IPS-20b (cell line): ENCODE data around the gene SULT1A3.
"Not testable (repeated sequence)": the region's sequence is repeated elsewhere in the genome, so short reads cannot be mapped to it uniquely, and the experiment has no call there.

ENCODE experiments used
- H3K27ac ChIP-seq: one replicate; pipeline ENCODE4 v1.5.1; 2013; ENCODE audit warnings: low read length
- H3K27me3 ChIP-seq: 2 replicates; pipeline ENCODE4 v1.6.1; 2013; ENCODE audit warnings: mild to moderate bottlenecking, low read length, inconsistent platforms; ENCODE audit not compliant: insufficient read depth
- H3K36me3 ChIP-seq: 2 replicates; pipeline ENCODE4 v1.6.1; 2013; ENCODE audit warnings: low read depth, mild to moderate bottlenecking, inconsistent platforms, low read length, moderate library complexity; ENCODE audit not compliant: insufficient read depth
- H3K4me1 ChIP-seq: 2 replicates; pipeline ENCODE4 v1.6.1; 2013; ENCODE audit warnings: mild to moderate bottlenecking, control low read depth, inconsistent platforms, low read length, moderate library complexity; ENCODE audit not compliant: insufficient read depth
- H3K4me3 ChIP-seq: 2 replicates; pipeline ENCODE4 v1.5.1; 2013; ENCODE audit warnings: mild to moderate bottlenecking, low read length, inconsistent platforms
- H3K9ac ChIP-seq: 2 replicates; pipeline ENCODE4 v1.6.1; 2013; ENCODE audit warnings: low read depth, mild to moderate bottlenecking, inconsistent platforms, low read length, moderate library complexity
- H3K9me3 ChIP-seq: 2 replicates; pipeline ENCODE4 v1.6.1; 2013; ENCODE audit warnings: mild to moderate bottlenecking, low read depth, low read length, inconsistent platforms; ENCODE audit not compliant: insufficient read depth

SULT1A3 gene

GRCh38 chr16:30211414-30211813 is 12.4 kb downstream of the SULT1A3 start:
- not testable (repeated sequence) for H3K27me3 ChIP-seq, H3K4me3 ChIP-seq, H3K9ac ChIP-seq, H3K36me3 ChIP-seq, H3K27ac ChIP-seq, H3K9me3 ChIP-seq, H3K4me1 ChIP-seq

GRCh38 chr16:30217082-30217481 is 18.0 kb downstream of the SULT1A3 start:
- not testable (repeated sequence) for H3K36me3 ChIP-seq, H3K9me3 ChIP-seq, H3K27me3 ChIP-seq, H3K4me3 ChIP-seq, H3K27ac ChIP-seq, H3K9ac ChIP-seq, H3K4me1 ChIP-seq

- H3K9me3 ChIP-seq, H3K9ac ChIP-seq, H3K36me3 ChIP-seq, H3K27ac ChIP-seq, H3K4me3 ChIP-seq, H3K27me3 ChIP-seq, H3K4me1 ChIP-seq: not testable (repeated sequence)
Measured at GRCh38 chr16:30248379-30248778, 49.3 kb downstream of the SULT1A3 start, which contains the start of gene NPIPB13. NPIPB13 (minus strand) TSS chr16:30248479; CDS start chr16:30245573, 2,906 bp downstream.
